ENCODE results near the gene PLXNA1.

PLXNA1 gene

DNA sequence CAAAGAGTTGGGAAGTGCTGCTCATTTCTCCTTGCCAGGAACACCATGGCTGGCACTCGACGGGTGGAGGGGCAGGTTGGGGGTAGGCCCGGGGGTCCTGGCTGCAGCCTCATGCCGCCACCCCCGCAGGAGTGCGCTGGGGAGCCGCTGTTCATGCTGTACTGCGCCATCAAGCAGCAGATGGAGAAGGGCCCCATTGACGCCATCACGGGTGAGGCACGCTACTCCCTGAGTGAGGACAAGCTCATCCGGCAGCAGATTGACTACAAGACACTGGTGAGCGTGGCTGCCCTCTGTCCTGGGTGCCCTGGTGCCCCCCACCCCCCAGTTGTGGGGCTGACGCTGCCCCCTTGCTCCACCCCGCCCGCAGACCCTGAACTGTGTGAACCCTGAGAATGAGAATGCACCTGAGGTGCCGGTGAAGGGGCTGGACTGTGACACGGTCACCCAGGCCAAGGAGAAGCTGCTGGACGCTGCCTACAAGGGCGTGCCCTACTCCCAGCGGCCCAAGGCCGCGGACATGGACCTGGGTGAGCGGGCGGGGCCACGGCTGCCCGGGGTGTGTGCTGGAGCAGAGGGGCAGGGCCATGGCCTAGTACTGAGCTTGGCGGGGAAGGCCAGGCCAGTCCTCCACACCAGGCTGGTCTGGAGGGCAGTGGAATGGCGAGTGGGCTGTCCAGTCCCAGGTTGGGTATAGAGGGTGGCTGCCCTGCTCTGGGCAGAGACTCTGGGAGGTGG is 45.1 kb downstream of the PLXNA1 start:
- no peak overlapping the region for H3K4me3 ChIP-seq (ENCODE audit: low read length)
- TF ChIP-seq, protein P1, sequence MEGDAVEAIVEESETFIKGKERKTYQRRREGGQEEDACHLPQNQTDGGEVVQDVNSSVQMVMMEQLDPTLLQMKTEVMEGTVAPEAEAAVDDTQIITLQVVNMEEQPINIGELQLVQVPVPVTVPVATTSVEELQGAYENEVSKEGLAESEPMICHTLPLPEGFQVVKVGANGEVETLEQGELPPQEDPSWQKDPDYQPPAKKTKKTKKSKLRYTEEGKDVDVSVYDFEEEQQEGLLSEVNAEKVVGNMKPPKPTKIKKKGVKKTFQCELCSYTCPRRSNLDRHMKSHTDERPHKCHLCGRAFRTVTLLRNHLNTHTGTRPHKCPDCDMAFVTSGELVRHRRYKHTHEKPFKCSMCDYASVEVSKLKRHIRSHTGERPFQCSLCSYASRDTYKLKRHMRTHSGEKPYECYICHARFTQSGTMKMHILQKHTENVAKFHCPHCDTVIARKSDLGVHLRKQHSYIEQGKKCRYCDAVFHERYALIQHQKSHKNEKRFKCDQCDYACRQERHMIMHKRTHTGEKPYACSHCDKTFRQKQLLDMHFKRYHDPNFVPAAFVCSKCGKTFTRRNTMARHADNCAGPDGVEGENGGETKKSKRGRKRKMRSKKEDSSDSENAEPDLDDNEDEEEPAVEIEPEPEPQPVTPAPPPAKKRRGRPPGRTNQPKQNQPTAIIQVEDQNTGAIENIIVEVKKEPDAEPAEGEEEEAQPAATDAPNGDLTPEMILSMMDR (conservative IDR thresholded peaks at IDR 0.05; ENCODE audit: low read depth, low read length), result no peak

DNA sequence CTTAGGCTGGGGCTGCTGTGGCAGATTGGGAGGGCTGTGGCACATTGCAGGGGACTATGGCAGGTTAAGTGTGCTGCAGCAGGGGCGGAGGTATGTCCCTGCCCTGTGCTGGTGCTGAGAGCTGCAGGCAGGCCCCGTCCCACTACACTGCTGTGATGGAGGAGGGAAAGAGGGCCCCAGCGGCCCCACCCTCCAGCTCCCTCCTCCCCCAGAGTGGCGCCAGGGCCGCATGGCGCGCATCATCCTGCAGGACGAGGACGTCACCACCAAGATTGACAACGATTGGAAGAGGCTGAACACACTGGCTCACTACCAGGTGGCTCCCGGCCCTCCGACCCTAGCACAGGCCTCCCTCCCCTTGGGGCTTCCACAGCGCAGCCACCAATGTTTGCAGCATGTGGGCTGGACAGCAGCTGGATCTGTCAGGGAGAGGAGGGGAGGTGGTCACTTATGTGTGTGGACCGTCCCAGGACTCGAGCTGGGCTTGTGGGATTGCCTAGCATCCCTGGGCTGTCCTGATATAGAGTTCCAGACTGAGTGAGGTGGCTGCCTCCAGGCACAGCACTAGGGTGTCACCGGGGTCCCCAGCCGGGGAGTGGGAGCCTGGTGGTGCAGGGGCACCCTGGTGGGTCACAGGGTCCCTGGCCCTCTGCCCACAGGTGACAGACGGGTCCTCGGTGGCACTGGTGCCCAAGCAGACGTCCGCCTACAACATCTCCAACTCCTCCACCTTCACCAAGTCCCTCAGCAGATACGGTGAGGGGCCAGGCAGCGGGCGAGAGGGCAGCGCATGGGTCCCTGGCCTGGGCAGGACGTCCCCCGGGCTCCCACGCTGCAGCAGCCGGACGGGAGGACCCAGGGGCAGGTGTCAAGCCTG is 46.1 kb downstream of the PLXNA1 start:
- TF ChIP-seq, protein P1 (conservative IDR thresholded peaks at IDR 0.05; ENCODE audit: low read depth, low read length), result no peak
- no peak overlapping the region for H3K4me3 ChIP-seq (ENCODE audit: low read length)
- no peak for DNase-seq (ENCODE audit: low read depth)

More for the DNA sequence above, 45.1 kb downstream of the PLXNA1 start:
- no peak for DNase-seq (ENCODE audit: low read depth)

DNA sequence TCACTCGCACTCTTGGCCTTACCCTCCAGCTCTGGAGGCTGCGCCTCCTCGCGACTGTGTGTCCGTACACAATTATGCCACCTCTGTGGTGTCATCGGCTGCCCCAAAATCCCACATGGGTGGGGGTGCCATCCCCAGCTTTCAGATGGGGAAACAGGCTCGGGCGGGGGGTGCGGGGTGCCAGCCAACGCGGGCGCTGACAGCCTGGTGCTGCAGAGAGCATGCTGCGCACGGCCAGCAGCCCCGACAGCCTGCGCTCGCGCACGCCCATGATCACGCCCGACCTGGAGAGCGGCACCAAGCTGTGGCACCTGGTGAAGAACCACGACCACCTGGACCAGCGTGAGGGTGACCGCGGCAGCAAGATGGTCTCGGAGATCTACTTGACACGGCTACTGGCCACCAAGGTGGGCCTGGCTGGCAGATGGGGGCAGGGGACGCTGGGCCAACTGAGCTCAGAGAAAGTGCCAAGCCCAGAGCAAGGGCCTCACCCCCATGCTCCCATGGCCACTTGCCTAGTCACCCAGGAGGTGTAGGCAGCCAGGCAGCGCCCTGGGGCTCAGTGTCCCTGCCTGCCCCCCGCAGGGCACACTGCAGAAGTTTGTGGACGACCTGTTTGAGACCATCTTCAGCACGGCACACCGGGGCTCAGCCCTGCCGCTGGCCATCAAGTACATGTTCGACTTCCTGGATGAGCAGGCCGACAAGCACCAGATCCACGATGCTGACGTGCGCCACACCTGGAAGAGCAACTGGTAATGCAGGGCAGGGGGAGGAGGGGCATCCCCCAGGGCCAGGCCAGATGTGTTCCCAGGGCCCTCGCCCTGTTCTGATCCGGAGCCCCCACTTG is 47.0 kb downstream of the PLXNA1 start:
- TF ChIP-seq, protein P1 (conservative IDR thresholded peaks at IDR 0.05; ENCODE audit: low read depth, low read length), result no peak

DNA sequence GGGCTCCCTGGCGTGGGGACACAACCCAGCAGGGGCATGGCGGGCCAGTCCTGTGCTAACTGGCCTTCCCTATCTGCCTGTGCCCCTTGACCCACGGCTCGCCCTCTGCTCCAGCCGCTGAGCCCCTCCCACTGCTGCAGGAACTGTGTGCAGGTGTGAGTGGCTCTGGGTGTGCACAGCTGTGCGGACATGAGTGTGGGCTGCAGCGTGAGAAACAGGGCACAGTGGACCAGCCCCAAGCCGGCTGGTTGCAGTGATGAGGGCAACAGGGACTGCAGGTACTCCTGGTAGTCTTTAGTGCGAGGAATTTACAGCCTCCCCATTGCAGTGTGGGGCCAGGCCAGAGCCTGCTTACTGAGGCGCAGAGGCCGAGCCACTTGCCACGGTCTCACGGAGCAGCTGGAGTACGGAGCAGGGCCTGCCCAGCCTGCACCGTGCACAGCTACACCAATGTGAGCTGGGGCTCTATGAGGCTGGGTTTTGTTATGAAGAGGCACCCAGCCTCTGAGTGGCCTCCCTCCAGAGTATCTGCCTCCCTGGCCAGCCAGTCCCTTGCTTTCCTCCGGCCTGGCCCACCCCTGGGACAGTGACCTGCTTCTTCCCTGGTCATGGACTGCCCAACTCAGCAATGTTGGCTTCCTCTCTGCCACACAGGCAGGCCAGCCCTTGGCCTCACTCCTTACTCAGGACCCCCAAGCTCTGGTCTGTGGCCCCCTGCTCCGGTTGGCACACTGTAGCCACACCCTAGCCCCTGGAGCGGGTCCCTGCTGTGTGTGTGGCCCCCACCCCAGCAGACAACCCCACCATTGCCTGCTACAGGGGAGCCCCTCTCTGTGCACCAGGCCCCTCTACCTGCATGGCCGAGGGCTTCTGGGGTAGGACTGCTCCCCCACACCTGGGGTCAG is 47.8 kb downstream of the PLXNA1 start:
- DNase-seq (ENCODE audit: low read depth), result no peak
- TF ChIP-seq, protein P1 (conservative IDR thresholded peaks at IDR 0.05; ENCODE audit: low read depth, low read length), result no peak
- H3K4me3 ChIP-seq (ENCODE audit: low read length), result no peak overlapping the region

More for the DNA sequence above, 47.0 kb downstream of the PLXNA1 start:
- no peak overlapping the region for H3K4me3 ChIP-seq (ENCODE audit: low read length)
- DNase-seq (ENCODE audit: low read depth), result no peak

DNA sequence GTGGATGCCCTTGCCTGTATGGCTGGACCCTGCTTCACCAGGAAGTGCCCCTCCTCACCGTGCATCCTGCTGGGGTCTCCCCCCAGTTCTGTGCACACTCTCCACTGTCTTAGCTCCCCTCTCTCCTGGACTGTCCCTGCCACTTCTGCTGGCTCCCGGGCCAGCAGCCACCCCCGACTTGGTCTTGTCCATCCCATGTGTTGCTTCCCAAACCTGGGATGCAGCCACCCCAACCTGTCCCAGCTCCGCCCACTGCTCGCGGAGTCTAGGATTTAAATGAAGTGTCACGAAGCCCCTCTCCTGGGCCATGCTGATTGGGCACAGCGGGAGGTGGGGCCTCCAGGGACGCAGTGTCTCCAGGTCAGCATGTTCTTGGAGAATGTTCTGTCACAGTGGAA is 48.5 kb downstream of the PLXNA1 start:
- H3K4me3 ChIP-seq (ENCODE audit: low read length), result no peak overlapping the region
- no peak for DNase-seq (ENCODE audit: low read depth)
- TF ChIP-seq, protein P1 (conservative IDR thresholded peaks at IDR 0.05; ENCODE audit: low read depth, low read length), result no peak

- no peak for DNase-seq (ENCODE audit: low read depth)
- no peak overlapping the region for H3K4me3 ChIP-seq (ENCODE audit: low read length)
- TF ChIP-seq, protein P1 (conservative IDR thresholded peaks at IDR 0.05; ENCODE audit: low read depth, low read length), result no peak
Measured at GRCh38 chr3:127031845-127032244, 48.9 kb downstream of the PLXNA1 start.

Data from retinal pigment epithelial cell (primary cell).